Uterus (tissue), 4 donors: ENCODE results near the gene C5AR1. TPM values are rescaled to one million over a fixed set of nuclear protein-coding genes. Genes with fewer than 3 reads are reported as not detected.
A peak's percentile ranks its signal among the peaks of the same experiment; 100 is the strongest.
"Not testable (repeated sequence)": the region's sequence is repeated elsewhere in the genome, so short reads cannot be mapped to it uniquely, and the experiment has no call there.

Experiments
- DNase-seq, 2 donors: peaks; one replicate each; pipeline ENCODE4 v3.0.0-alpha.2; 2019 to 2020
- H3K27ac ChIP-seq, 2 donors: fragments of 200-600 bp; sonication (generic); 1 replicate in 1 of 2; 2 replicates in 1 of 2; pipeline ENCODE4 v1.5.1; 2016 to 2018
- H3K27me3 ChIP-seq, 2 donors: fragments of 200-600 bp; sonication (generic); one replicate each; pipeline ENCODE4 v1.5.1; 2018 to 2019; ENCODE audit warnings: control low read depth in 1 of 2
- H3K36me3 ChIP-seq, 2 donors: fragments of 200-600 bp; sonication (generic); one replicate each; pipeline ENCODE4 v1.5.1; 2019; ENCODE audit warnings: control low read depth in 1 of 2
- H3K4me1 ChIP-seq, 2 donors: fragments of 200-600 bp; sonication (generic); one replicate each; pipeline ENCODE4 v1.5.1; 2018 to 2019; ENCODE audit warnings: control low read depth in 1 of 2
- H3K4me3 ChIP-seq, 2 donors: fragments of 200-600 bp; sonication (generic); 1 replicate in 1 of 2; 2 replicates in 1 of 2; pipeline ENCODE4 v1.5.1; 2018 to 2019; ENCODE audit warnings: mild to moderate bottlenecking in 1 of 2
- H3K9me3 ChIP-seq, 2 donors: fragments of 200-600 bp; sonication (generic); one replicate each; pipeline ENCODE4 v1.5.1; 2019; ENCODE audit warnings: control low read depth in 1 of 2
- POLR2A ChIP-seq, 2 donors: fragments of 450-650 bp; IDR thresholded peaks; one replicate each; pipeline ENCODE4 v1.6.1; 2016; ENCODE audit warnings: antibody characterized with exemption in 2 of 2, mild to moderate bottlenecking in 1 of 2, moderate library complexity in 1 of 2
- intact Hi-C: fragments of 100-400 bp; cut with DNase I; formaldehyde crosslinking; loops from one replicate; pipeline ENCODE4 v1.15.1; 2023; ENCODE audit warnings: low total_unique reads
- total RNA-seq, 4 donors: library from RNA; depleted of rRNA in 3 of 4; stranded (reverse); fragments of >200 nt in 3 of 4; gene quantifications; one replicate each; pipeline versions ENCODE4 v1.1.0 to v1.2.4, GENCODE V29; 2014 to 2023
- TF ChIP-seq, protein P1 (sequence below), 4 experiments: fragments of 200-600 bp in 2 of 4; fragments of 450-650 bp in 2 of 4; sonication (generic) in 2 of 4; IDR thresholded peaks; one replicate each; pipeline ENCODE4 v1.5.1; 2016 to 2019; ENCODE audit warnings: antibody characterized with exemption in 4 of 4, mild to moderate bottlenecking in 2 of 4, moderate library complexity in 1 of 4
- donor health status: DM: yes; HTN: yes; CAD: no.

Gene C5AR1
- total RNA-seq, 4 donors from 2014 or later: 0.51 to 8.0 (median 2.9) TPM

DNA sequence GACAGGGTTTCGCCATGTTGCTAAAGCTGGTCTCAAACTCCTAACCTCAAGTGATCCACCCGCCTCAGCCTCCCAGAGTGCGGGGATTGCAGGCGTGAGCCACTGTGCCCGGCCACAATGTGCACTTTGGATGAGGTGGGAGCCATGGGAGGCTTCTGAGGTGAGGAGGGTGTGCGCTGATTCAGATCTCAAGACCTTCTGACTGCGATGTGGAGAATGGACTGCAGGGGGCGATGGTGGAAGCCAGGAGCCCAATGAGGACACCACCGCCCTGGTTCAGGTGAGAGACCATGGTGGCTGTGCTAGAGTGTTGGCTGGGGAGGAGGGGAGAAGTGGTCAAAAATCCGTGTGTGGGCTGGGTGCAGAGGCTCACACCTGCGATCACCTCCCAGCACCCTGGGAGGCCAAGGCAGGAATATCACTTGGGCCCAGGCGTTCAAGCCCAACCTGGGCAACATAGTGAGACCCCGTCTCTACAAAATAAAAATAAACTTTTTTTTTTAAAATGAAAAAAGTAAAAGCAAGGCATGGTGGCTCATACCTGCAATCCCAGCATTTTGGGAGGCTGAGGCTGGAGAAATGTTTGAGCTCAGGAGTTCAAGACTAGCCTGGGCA is 29.4 kb upstream of the C5AR1 start:
- intact Hi-C loops: loop anchor here (10.0 kb wide), 1 partner anchor 415 kb away; no protein-coding TSS in a partner anchor
- Histone ChIP-seq H3K27me3 (no peaks in the 10 kb centered on the region), H3K27ac (no peak overlapping the region), H3K36me3 (no peaks in the 10 kb centered on the region), H3K4me1 (peaks cover 3 to 12% of the 10 kb centered on the region in 2 donors), H3K4me3 (no peak overlapping the region), H3K9me3 (no peaks in the 10 kb centered on the region)
- TF ChIP-seq, protein P1, sequence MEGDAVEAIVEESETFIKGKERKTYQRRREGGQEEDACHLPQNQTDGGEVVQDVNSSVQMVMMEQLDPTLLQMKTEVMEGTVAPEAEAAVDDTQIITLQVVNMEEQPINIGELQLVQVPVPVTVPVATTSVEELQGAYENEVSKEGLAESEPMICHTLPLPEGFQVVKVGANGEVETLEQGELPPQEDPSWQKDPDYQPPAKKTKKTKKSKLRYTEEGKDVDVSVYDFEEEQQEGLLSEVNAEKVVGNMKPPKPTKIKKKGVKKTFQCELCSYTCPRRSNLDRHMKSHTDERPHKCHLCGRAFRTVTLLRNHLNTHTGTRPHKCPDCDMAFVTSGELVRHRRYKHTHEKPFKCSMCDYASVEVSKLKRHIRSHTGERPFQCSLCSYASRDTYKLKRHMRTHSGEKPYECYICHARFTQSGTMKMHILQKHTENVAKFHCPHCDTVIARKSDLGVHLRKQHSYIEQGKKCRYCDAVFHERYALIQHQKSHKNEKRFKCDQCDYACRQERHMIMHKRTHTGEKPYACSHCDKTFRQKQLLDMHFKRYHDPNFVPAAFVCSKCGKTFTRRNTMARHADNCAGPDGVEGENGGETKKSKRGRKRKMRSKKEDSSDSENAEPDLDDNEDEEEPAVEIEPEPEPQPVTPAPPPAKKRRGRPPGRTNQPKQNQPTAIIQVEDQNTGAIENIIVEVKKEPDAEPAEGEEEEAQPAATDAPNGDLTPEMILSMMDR (IDR thresholded peaks at IDR 0.05): no peak
- TF ChIP-seq POLR2A (IDR thresholded peaks at IDR 0.05): no peak
- DNase-seq: peak; percentile 36

DNA sequence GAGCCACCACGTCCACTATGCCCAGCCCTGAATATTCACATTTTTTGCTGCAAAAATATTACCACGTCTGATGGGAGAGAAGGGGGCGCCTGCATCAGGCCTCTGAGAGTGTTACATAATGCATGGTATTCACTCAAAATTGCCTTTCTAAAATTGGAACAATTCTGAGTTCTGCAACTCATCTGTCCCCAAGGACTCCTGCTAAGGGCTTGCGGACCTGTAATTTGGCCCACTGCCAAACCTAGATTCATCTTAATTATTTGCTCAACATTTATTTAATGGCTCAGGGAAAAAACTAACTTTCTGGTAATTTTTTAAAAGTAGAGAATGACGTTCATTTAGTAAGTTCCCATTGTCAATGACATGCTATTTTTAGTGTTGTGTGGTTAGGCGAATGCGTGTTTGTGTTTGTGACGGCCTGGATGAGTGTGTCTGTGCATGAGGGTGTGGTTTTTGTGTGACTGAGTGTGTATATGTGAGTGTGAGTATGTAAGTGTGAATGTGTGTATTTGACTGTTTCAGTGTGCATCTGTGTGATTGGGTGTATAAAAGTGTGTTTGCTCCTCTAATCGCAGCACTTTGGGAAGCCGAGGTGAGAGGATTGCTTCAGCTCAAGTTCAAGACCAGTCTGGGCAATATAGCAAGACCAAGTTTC is 26.1 kb upstream of the C5AR1 start:
- no peak for DNase-seq
- TF ChIP-seq, protein P1 (IDR thresholded peaks at IDR 0.05): no peak
- no peak for TF ChIP-seq POLR2A (IDR thresholded peaks at IDR 0.05)
- H3K27ac ChIP-seq: no peak overlapping the region
- no peaks in the 10 kb centered on the region for H3K9me3 ChIP-seq
- no peaks in the 10 kb centered on the region for H3K36me3 ChIP-seq
- H3K27me3 ChIP-seq: no peaks in the 10 kb centered on the region
- H3K4me3 ChIP-seq: no peak overlapping the region
- intact Hi-C loops: loop anchor here (10.0 kb wide), 1 partner anchor 411 kb away; no protein-coding TSS in a partner anchor
- no peaks in the 10 kb centered on the region for H3K4me1 ChIP-seq

DNA sequence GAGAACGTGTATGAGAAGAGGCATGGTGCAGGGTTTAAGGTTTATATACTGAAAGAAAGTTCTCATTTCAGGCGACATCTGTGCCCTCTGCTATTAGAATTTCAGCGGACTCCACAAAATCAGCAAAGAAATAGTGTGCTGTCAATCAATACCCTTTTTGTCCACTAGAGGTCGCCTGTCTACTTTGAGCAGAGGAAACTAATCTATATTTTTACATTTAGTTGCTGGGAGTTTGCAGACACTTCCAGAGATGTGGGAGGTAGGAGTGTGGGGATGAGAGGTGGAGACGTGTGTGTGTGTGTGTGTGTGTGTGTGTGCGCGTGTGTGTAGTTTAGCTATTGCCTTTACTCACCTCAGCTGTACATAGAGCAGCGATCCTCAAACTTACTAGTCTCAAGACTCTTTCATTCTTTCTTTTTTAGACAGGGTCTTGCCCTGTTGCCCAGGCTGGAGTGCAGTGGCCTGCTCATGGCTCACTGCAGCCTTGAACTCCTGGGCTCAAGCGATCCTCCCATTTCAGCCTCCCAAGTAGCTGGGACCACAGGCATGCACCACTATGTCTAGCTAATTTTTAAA is 25.2 kb upstream of the C5AR1 start:
- no peaks in the 10 kb centered on the region for H3K27me3 ChIP-seq
- DNase-seq: peak in 1 of 2 donors; percentile 33
- TF ChIP-seq, protein P1 (IDR thresholded peaks at IDR 0.05): peak; percentile 74 to 91 (median 86)
- TF ChIP-seq POLR2A (IDR thresholded peaks at IDR 0.05): no peak
- no peak overlapping the region for H3K27ac ChIP-seq
- no peaks in the 10 kb centered on the region for H3K4me1 ChIP-seq
- no peaks in the 10 kb centered on the region for H3K9me3 ChIP-seq
- H3K4me3 ChIP-seq: no peak overlapping the region
- intact Hi-C loops: loop anchor here (10.0 kb wide), 1 partner anchor 410 kb away; no protein-coding TSS in a partner anchor
- no peaks in the 10 kb centered on the region for H3K36me3 ChIP-seq

DNA sequence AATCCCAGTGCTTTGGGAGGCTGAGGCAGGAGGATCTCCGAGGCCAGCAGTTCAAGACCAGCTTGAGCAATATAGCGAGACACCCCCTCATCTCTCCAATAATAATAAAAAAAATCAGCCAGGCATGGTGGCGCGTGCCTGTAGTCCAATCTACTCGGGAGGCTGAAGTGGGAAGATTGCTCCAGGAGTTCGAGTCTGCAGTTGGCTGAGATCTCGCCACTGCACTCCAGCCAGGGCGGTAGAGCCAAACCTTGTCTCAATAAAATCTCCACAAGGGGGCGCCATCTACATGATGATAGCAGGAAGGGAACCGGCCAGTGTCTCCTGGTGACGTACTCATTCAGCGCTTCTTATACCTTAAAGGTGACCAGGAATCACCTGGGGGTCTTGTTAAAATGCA is 13.6 kb upstream of the C5AR1 start:
- intact Hi-C loops: loop anchor here (10.0 kb wide), 1 partner anchor 129 kb away; no protein-coding TSS in a partner anchor
- H3K27ac ChIP-seq: no peak overlapping the region
- TF ChIP-seq, protein P1 (IDR thresholded peaks at IDR 0.05): peak; percentile 56 to 66 (median 60)
- no peak for TF ChIP-seq POLR2A (IDR thresholded peaks at IDR 0.05)
- peak; percentile 53 to 81 for DNase-seq
- no peaks in the 10 kb centered on the region for H3K9me3 ChIP-seq
- no peaks in the 10 kb centered on the region for H3K36me3 ChIP-seq
- no peak overlapping the region for H3K4me3 ChIP-seq
- no peaks in the 10 kb centered on the region for H3K4me1 ChIP-seq
- no peaks in the 10 kb centered on the region for H3K27me3 ChIP-seq

DNA sequence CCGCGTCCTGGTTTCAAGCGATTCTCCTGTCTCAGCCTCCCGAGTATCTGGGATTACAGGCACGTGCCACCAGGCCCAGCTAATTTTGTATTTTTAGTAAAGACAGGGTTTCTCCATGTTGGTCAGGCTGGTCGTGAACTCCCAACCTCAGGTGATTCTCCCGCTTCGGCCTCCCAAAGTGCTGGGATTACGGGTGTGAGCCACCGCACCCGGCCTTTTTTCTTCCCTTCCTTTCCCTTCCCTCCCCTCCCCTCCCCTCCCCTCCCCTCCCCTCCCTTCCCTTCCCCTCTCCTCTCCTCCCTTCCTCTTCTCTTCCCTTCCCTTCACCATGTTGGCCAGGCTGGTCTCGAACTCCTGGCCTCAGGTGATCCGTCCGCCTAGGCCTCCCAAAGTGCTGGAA is 8.8 kb upstream of the C5AR1 start:
- H3K9me3 ChIP-seq, H3K27me3 ChIP-seq, intact Hi-C loops, DNase-seq, H3K27ac ChIP-seq, H3K4me1 ChIP-seq, H3K4me3 ChIP-seq, H3K36me3 ChIP-seq: not testable (repeated sequence)
